HG03457 (cell line): ENCODE results near the gene ATOH8.

ENCODE experiments used
- ATAC-seq: cut with Tn5 transposase; IDR thresholded peaks from one replicate; pipeline ENCODE4 v1.9.1; 2021; ENCODE audit warnings: moderate number of reproducible peaks; ENCODE audit not compliant: unreplicated experiment

The ATOH8 gene

GRCh38 chr2:85718009-85718391 is 35.8 kb upstream of the ATOH8 start:
- no peak for ATAC-seq

GRCh38 chr2:85718885-85719492 is 34.8 kb upstream of the ATOH8 start:
- no peak for ATAC-seq

- no peak for ATAC-seq
Measured at GRCh38 chr2:85719609-85720240, 34.1 kb upstream of the ATOH8 start.

GRCh38 chr2:85720533-85720932 is 33.3 kb upstream of the ATOH8 start:
- ATAC-seq: no peak

GRCh38 chr2:85721641-85722040 is 32.1 kb upstream of the ATOH8 start:
- ATAC-seq: no peak

GRCh38 chr2:85722519-85722918 is 31.3 kb upstream of the ATOH8 start:
- ATAC-seq: no peak

GRCh38 chr2:85723707-85724360 is 30.0 kb upstream of the ATOH8 start:
- ATAC-seq: no peak

GRCh38 chr2:85724731-85725181 is 29.0 kb upstream of the ATOH8 start:
- no peak for ATAC-seq

GRCh38 chr2:85725451-85725850 is 28.3 kb upstream of the ATOH8 start:
- ATAC-seq: no peak

- no peak for ATAC-seq
Measured at GRCh38 chr2:85727798-85728197, 26.0 kb upstream of the ATOH8 start.

- ATAC-seq: no peak
Measured at GRCh38 chr2:85728342-85728741, 25.4 kb upstream of the ATOH8 start.

GRCh38 chr2:85728883-85729824 is 24.6 kb upstream of the ATOH8 start:
- ATAC-seq: no peak

GRCh38 chr2:85729825-85730510 is 23.8 kb upstream of the ATOH8 start:
- no peak for ATAC-seq

- no peak for ATAC-seq
Measured at GRCh38 chr2:85730686-85731230, 23.0 kb upstream of the ATOH8 start.

GRCh38 chr2:85731606-85732005 is 22.2 kb upstream of the ATOH8 start:
- no peak for ATAC-seq

GRCh38 chr2:85732467-85733120 is 21.2 kb upstream of the ATOH8 start:
- ATAC-seq: no peak

- no peak for ATAC-seq
Measured at GRCh38 chr2:85733121-85733960, 20.4 kb upstream of the ATOH8 start.

- no peak for ATAC-seq
Measured at GRCh38 chr2:85734015-85734414, 19.8 kb upstream of the ATOH8 start.
